H9 (cell line): Measurements from ENCODE around the gene ARNT2. TPM values are rescaled to one million over a fixed set of nuclear protein-coding genes. Genes with fewer than 3 reads are reported as not detected.

ENCODE experiments used
- DNase-seq: peaks from one replicate; pipeline ENCODE4 v3.0.0-alpha.2; 2017
- H2AFZ ChIP-seq: one replicate; pipeline ENCODE4 v1.6.1; 2013; ENCODE audit warnings: mild to moderate bottlenecking, low read length, control low read depth, moderate library complexity
- H2AK5ac ChIP-seq: 2 replicates; pipeline ENCODE4 v1.6.1; 2013; ENCODE audit warnings: low read length, control low read depth, mixed read lengths; ENCODE audit not compliant: insufficient read length
- H2BK120ac ChIP-seq: one replicate; pipeline ENCODE4 v1.6.1; 2013; ENCODE audit warnings: low read depth, mild to moderate bottlenecking, low read length, control low read depth, inconsistent platforms; ENCODE audit not compliant: poor library complexity, severe bottlenecking
- H2BK12ac ChIP-seq: 2 replicates; pipeline ENCODE4 v1.6.1; 2013; ENCODE audit warnings: low read length, control low read depth, mixed read lengths, low read depth; ENCODE audit not compliant: insufficient read length
- H2BK15ac ChIP-seq: 2 replicates; pipeline ENCODE4 v1.6.1; 2013; ENCODE audit warnings: low read depth, low read length, control low read depth
- H2BK20ac ChIP-seq: one replicate; pipeline ENCODE4 v1.6.1; 2013; ENCODE audit warnings: low read depth, mild to moderate bottlenecking, low read length, control low read depth, inconsistent platforms; ENCODE audit not compliant: poor library complexity, severe bottlenecking
- H2BK5ac ChIP-seq: 2 replicates; pipeline ENCODE4 v1.6.1; 2013; ENCODE audit warnings: low read length, control low read depth, mixed read lengths; ENCODE audit not compliant: insufficient read length
- H3K14ac ChIP-seq: 2 replicates; pipeline ENCODE4 v1.6.1; 2013; ENCODE audit warnings: low read length, control low read depth; ENCODE audit not compliant: insufficient read depth
- H3K18ac ChIP-seq: 2 replicates; pipeline ENCODE4 v1.6.1; 2013; ENCODE audit warnings: low read depth, mild to moderate bottlenecking, mixed read lengths, low read length, control low read depth; ENCODE audit not compliant: insufficient read length
- H3K23ac ChIP-seq: 2 replicates; pipeline ENCODE4 v1.6.1; 2013; ENCODE audit warnings: low read length, control low read depth, mixed read lengths, low read depth; ENCODE audit not compliant: insufficient read length
- H3K23me2 ChIP-seq: 2 replicates; pipeline ENCODE4 v1.6.1; 2013; ENCODE audit warnings: low read depth, mild to moderate bottlenecking, mixed read lengths, low read length, control low read depth; ENCODE audit not compliant: insufficient read length, poor library complexity, severe bottlenecking
- H3K27ac ChIP-seq: 2 replicates; pipeline ENCODE4 v1.5.1; 2013; ENCODE audit warnings: low read length, control low read depth, mixed read lengths, low read depth; ENCODE audit not compliant: insufficient read length
- H3K27me3 ChIP-seq: 2 replicates; pipeline ENCODE4 v1.6.1; 2013; ENCODE audit warnings: low read length, control low read depth, inconsistent platforms; ENCODE audit not compliant: insufficient read depth
- H3K4ac ChIP-seq: 2 replicates; pipeline ENCODE4 v1.6.1; 2013; ENCODE audit warnings: low read depth, mild to moderate bottlenecking, control low read depth, inconsistent platforms, low read length, moderate library complexity
- H3K4me1 ChIP-seq: 2 replicates; pipeline ENCODE4 v1.6.1; 2013; ENCODE audit warnings: low read length, control low read depth, inconsistent platforms; ENCODE audit not compliant: insufficient read depth
- H3K4me2 ChIP-seq: 2 replicates; pipeline ENCODE4 v1.6.1; 2013; ENCODE audit warnings: low read length, control low read depth, mixed read lengths; ENCODE audit not compliant: insufficient read length, insufficient read depth
- H3K56ac ChIP-seq: 2 replicates; pipeline ENCODE4 v1.6.1; 2013; ENCODE audit warnings: low read depth, mild to moderate bottlenecking, mixed read lengths, low read length, control low read depth; ENCODE audit not compliant: insufficient read length
- H3K79me1 ChIP-seq: 2 replicates; pipeline ENCODE4 v1.6.1; 2013; ENCODE audit warnings: low read depth, mild to moderate bottlenecking, moderate library complexity, low read length, control low read depth, inconsistent platforms; ENCODE audit not compliant: insufficient read depth, poor library complexity, severe bottlenecking
- H3K79me2 ChIP-seq: 2 replicates; pipeline ENCODE4 v1.6.1; 2013; ENCODE audit warnings: low read length, control low read depth, inconsistent platforms; ENCODE audit not compliant: insufficient read depth
- H3K9ac ChIP-seq: 2 replicates; pipeline ENCODE4 v1.6.1; 2013; ENCODE audit warnings: low read length, control low read depth, mixed read lengths; ENCODE audit not compliant: insufficient read length; ENCODE audit errors: extremely low read depth
- H3K9me3 ChIP-seq: one replicate; pipeline ENCODE4 v1.6.1; 2013; ENCODE audit warnings: low read depth, low read length, inconsistent platforms; ENCODE audit not compliant: control insufficient read depth
- H3T11ph ChIP-seq: one replicate; pipeline ENCODE4 v1.6.1; 2013; ENCODE audit warnings: mild to moderate bottlenecking, low read length, control low read depth, inconsistent platforms
- H4K20me1 ChIP-seq: one replicate; pipeline ENCODE4 v1.6.1; 2013; ENCODE audit not compliant: control insufficient read depth, insufficient read length, insufficient read depth
- H4K5ac ChIP-seq: 2 replicates; pipeline ENCODE4 v1.6.1; 2013; ENCODE audit warnings: low read depth, mild to moderate bottlenecking, mixed read lengths, low read length, control low read depth; ENCODE audit not compliant: insufficient read length
- H4K8ac ChIP-seq: replicated peaks from 2 replicates; pipeline ENCODE4 v1.6.1; 2013; ENCODE audit warnings: low read length, control low read depth, mixed read lengths, low read depth; ENCODE audit not compliant: insufficient read length
- H4K91ac ChIP-seq: 2 replicates; pipeline ENCODE4 v1.6.1; 2013; ENCODE audit warnings: low read depth, mild to moderate bottlenecking, moderate library complexity, mixed read lengths, low read length, control low read depth; ENCODE audit not compliant: insufficient read length
- H3K27ac Mint-ChIP-seq, 3 experiments: 2 replicates in 2 of 3; 3 replicates in 1 of 3; pipeline ENCODE4 v1.8.0; 2020 to 2021; ENCODE audit warnings: mixed read lengths in 3 of 3, mild to moderate bottlenecking in 1 of 3, moderate library complexity in 1 of 3
- H3K27me3 Mint-ChIP-seq: 2 replicates; pipeline ENCODE4 v1.8.0; 2021; ENCODE audit warnings: low read depth, mild to moderate bottlenecking, moderate library complexity, mixed read lengths
- H3K36me3 Mint-ChIP-seq, 3 experiments: 2 replicates in 2 of 3; 3 replicates in 1 of 3; pipeline ENCODE4 v1.8.0; 2020 to 2021; ENCODE audit warnings: low read depth in 3 of 3, mixed read lengths in 3 of 3; ENCODE audit not compliant: insufficient read depth in 1 of 3
- H3K4me1 Mint-ChIP-seq, 2 experiments: 2 replicates each; pipeline ENCODE4 v1.8.0; 2020; ENCODE audit warnings: mixed read lengths in 2 of 2
- H3K4me3 Mint-ChIP-seq, 2 experiments: 2 replicates in 1 of 2; 3 replicates in 1 of 2; pipeline ENCODE4 v1.8.0; 2020 to 2021; ENCODE audit warnings: mild to moderate bottlenecking in 2 of 2, mixed read lengths in 2 of 2, moderate library complexity in 1 of 2
- H3K9me3 Mint-ChIP-seq, 2 experiments: 2 replicates in 1 of 2; 3 replicates in 1 of 2; pipeline ENCODE4 v1.8.0; 2020; ENCODE audit warnings: mild to moderate bottlenecking in 2 of 2, mixed read lengths in 2 of 2, moderate library complexity in 1 of 2
- WGBS: extraction: QIAGEN DNeasy Blood & Tissue Kit; methylation state at CpG from one replicate; pipeline ENCODE4 v1.1.7; 2013; ENCODE audit warnings: missing lambda C conversion rate, low lambda C conversion rate, mixed read lengths; ENCODE audit not compliant: insufficient read length; ENCODE audit errors: extremely low coverage; 5-methylcytosine and 5-hydroxymethylcytosine counted together
- total RNA-seq: library from RNA; stranded (reverse); gene quantifications from 2 replicates; pipeline ENCODE4 v1.2.1, GENCODE V29; 2021
- TF ChIP-seq, protein P1 (sequence below): fragments of 200-600 bp; sonication (generic); conservative IDR thresholded peaks from 3 replicates; pipeline ENCODE4 v1.8.0; 2021; ENCODE audit warnings: antibody characterized with exemption, mild to moderate bottlenecking

The ARNT2 gene
- total RNA-seq, 1 experiment from 2014 or later: 10.5 TPM

GRCh38 chr15:80637747-80638146 is 233.6 kb downstream of the ARNT2 start:
- Mint-ChIP-seq H3K9me3 (peaks cover 20 to 21% of the 10 kb centered on the region in 2 experiments), H3K27ac (no peak overlapping the region), H3K4me1 (0 out of 4 replicates have a peak, but pooled peaks cover 0 to 2% of the 10 kb centered on the region in 2 experiments), H3K4me3 (no peak overlapping the region), H3K36me3 (peaks cover 3 to 10% (median 8%) of the 10 kb centered on the region in 3 experiments; a peak in 5 of 7 replicates), H3K27me3 (peaks cover 8% of the 10 kb centered on the region)
- Histone ChIP-seq H3K18ac (no peak overlapping the region), H3K4ac (no peak overlapping the region), H3K4me1 (no peaks in the 10 kb centered on the region), H4K8ac (no peak overlapping the region), H2BK15ac (no peak overlapping the region), H2BK20ac (no peak overlapping the region), H3T11ph (no peak overlapping the region), H3K23ac (no peak overlapping the region), H3K9me3 (no peaks in the 10 kb centered on the region), H4K20me1 (no peaks in the 10 kb centered on the region), H2BK5ac (no peak overlapping the region), H3K14ac (no peak overlapping the region), H3K56ac (no peak overlapping the region), H3K79me2 (no peaks in the 10 kb centered on the region), H3K23me2 (no peaks in the 10 kb centered on the region), H2AK5ac (no peak overlapping the region), H3K79me1 (no peaks in the 10 kb centered on the region), H4K91ac (no peak overlapping the region), H3K9ac (no peak overlapping the region), H4K5ac (no peak overlapping the region), H2BK12ac (no peak overlapping the region), H3K27ac (no peak overlapping the region), H3K27me3 (no peaks in the 10 kb centered on the region), H2BK120ac (no peak overlapping the region), H3K4me2 (no peak overlapping the region), H2AFZ (no peak overlapping the region)
- TF ChIP-seq, protein P1, sequence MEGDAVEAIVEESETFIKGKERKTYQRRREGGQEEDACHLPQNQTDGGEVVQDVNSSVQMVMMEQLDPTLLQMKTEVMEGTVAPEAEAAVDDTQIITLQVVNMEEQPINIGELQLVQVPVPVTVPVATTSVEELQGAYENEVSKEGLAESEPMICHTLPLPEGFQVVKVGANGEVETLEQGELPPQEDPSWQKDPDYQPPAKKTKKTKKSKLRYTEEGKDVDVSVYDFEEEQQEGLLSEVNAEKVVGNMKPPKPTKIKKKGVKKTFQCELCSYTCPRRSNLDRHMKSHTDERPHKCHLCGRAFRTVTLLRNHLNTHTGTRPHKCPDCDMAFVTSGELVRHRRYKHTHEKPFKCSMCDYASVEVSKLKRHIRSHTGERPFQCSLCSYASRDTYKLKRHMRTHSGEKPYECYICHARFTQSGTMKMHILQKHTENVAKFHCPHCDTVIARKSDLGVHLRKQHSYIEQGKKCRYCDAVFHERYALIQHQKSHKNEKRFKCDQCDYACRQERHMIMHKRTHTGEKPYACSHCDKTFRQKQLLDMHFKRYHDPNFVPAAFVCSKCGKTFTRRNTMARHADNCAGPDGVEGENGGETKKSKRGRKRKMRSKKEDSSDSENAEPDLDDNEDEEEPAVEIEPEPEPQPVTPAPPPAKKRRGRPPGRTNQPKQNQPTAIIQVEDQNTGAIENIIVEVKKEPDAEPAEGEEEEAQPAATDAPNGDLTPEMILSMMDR: no peak
- no peak for DNase-seq
- whole genome bisulfite sequencing: no CpG with 5 or more reads among the region's 3 CpGs
